ENCODE measurements around the gene FBRSL1.

GRCh38 chr12:132556216-132556615 is 66.3 kb downstream of the FBRSL1 start:
- no peak for TF ChIP-seq CTCF (IDR thresholded peaks at IDR 0.05)
- no peak for TF ChIP-seq POLR2A (IDR thresholded peaks at IDR 0.05; ENCODE audit: low read depth)
- no peak for TF ChIP-seq EP300 (IDR thresholded peaks at IDR 0.05)
- TF ChIP-seq POLR2AphosphoS5 (IDR thresholded peaks at IDR 0.05) = no peak

All from esophagus muscularis mucosa (tissue), 4 donors.